Measurements from ENCODE around the gene F7.
"Not testable (repeated sequence)": the region's sequence is repeated elsewhere in the genome, so short reads cannot be mapped to it uniquely, and the experiment has no call there.

F7 gene

GRCh38 chr13:113072376-113072775 is 33.2 kb upstream of the F7 start:
- DNase-seq (ENCODE audit: low spot score) = no peak

GRCh38 chr13:113073942-113074341 is 31.6 kb upstream of the F7 start:
- no peak for DNase-seq (ENCODE audit: low spot score)

DNA sequence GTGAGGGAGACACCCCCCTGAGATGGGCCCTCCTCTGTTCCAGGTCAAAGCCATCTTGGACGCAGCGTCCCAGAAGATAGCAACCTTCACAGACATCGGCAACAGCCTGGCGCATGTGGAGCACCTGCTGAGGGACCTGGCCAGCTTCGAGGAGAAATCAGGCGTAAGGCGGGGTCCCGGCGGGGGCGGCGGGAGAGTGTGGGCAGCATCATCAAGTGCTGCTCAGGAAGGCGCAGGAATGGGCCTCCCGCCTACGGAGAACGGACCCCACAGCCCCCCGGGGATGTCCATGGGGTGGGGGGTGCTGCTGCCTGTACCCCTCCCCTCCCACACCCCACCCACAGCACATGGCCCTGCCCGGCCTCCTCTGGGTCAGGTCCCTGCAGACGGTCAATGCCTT is 31.2 kb upstream of the F7 start:
- DNase-seq (ENCODE audit: low spot score) = no peak

DNA sequence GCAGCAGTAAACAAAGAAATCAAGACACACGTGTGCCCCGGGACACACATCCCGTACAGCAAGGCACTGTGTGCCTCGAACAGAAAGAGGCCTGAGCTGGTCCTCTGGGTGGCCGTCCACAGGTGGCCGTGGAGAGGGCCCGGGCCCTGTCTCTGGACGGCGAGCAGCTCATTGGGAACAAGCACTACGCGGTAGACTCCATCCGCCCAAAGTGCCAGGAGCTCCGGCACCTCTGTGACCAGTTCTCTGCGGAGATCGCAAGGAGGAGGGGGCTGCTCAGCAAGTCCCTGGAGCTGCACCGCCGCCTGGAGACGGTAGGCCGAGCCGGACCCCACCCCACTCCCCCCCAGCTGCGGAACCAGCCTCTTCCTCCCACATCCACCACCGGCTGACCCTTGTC is 30.7 kb upstream of the F7 start:
- DNase-seq (ENCODE audit: low spot score) = no peak

DNA sequence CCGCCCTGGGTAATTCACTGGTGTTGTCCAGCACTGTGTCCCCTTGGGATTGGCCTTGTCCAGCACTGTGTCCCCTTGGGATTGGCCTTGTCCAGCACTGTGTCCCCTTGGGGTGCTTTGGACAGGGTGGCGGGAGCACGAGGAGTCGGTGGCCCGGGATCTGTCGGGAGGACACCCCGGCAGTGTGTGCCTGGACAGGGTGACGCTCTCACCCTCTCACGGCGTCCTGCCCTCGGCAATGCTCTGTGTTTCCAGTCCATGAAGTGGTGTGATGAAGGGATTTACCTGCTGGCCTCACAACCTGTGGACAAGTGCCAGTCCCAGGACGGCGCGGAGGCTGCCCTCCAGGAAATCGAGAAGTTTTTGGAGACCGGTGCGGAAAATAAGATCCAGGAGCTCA is 29.9 kb upstream of the F7 start:
- DNase-seq (ENCODE audit: low spot score) = no peak

DNA sequence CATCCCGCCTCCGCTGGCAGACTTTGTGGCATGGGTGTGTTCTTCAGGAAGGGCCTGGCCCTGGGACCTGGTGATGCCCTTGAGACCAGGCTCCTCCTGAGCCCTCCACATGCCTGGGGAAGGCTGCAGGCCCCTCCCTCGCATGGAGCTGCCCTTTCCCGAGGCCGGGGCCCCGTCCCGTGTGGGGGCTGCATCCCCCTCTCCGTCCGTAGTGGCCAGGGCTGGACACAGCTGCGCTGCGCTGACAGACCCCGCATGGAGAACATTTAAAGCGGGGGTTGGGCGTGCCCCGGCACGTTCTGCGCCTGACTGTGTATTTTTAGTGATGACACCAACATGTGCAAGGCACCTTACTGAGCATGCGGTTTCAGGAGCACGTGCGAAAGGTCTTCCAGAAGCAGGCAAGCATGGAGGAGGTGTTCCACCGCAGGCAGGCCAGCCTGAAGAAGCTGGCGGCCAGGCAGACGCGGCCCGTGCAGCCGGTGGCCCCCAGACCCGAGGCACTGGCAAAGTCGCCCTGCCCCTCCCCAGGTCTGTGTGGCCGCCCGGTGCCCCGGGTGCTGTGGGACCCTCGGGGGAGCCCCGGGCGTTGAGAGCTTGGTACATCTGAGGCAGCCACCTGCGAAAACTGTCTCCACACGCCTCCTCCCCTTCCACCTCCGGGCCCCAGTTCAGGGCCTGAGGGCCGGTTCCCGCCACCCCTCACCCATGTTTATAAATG is 28.8 kb upstream of the F7 start:
- DNase-seq (ENCODE audit: low spot score) = no peak

DNA sequence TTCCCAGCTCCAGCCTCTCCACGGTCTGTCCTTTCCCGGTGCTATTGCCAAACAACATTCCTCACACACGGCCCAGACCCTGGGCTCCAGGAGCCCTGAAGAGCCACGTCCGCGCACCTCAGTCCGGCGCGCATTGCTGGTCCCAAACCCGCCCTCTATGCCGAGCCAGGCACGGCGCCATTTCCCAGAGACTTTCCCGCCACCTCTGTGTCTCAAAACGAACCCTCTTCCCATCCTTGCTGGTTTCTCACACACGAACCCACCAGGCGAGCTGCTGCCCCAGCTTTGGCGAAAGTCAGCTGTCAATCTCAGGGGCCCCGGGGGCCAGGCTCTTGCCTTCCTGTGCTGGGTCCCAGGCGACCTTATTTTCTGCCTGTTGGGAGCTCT is 28.0 kb upstream of the F7 start:
- no peak for DNase-seq (ENCODE audit: low spot score)

- no peak for DNase-seq (ENCODE audit: low spot score)
Observed at GRCh38 chr13:113077953-113078901, 27.4 kb upstream of the F7 start.

DNA sequence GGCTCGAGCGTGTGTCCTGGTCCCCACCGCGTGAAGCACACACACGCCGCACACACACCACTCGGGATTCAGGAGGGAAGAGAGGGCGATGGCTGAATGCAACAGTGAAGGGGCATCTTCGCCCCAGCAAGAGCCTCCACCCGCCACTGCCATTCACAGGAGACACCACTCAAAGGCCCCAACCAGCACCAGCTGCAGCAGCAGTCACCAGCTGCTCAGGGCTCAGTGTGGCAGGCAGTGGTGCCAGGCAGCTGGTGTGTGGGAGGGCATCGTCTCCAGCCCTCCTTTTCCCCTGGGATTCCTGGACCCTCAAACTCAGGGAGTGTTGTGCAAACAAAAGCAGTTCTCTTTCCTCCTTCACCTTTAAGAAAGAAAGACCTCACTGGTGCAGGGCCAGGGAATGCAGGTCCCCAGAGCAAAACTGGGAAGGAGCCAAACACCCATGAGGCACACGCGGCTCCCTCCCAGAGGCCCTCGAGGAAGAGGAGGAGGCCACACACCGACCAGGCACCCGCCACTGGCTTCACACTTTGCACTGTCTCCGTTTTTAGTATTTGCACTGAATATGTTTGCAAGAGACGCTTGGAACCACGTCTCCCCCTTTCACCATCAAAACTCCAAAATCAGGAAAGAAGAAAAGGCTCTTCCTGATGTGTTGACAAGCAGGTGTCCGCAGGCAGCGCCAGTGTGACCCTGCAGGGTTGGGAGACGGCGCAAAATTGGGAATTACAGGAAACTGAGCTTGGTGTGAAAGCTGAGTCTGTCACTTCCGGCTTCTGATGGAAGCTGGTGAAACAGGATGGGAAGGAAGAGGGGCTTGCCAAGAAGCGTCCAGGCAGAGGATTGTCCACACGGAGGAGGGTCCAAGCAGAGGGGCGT is 26.4 kb upstream of the F7 start:
- no peak for DNase-seq (ENCODE audit: low spot score)

DNA sequence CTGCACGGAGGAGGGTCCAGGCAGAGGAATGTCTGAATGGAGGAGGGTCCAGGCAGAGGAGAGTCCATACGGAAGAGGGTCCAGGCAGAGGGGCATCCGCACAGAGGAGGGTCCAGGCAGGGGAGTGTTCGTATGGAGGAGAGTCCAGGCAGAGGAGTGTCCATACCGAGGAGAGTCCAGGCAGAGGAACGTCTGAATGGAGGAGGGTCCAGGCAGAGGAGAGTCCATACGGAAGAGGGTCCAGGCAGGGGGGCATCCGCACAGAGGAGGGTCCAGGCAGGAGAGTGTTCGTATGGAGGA is 25.9 kb upstream of the F7 start:
- not testable (repeated sequence) for DNase-seq (ENCODE audit: low spot score)

DNA sequence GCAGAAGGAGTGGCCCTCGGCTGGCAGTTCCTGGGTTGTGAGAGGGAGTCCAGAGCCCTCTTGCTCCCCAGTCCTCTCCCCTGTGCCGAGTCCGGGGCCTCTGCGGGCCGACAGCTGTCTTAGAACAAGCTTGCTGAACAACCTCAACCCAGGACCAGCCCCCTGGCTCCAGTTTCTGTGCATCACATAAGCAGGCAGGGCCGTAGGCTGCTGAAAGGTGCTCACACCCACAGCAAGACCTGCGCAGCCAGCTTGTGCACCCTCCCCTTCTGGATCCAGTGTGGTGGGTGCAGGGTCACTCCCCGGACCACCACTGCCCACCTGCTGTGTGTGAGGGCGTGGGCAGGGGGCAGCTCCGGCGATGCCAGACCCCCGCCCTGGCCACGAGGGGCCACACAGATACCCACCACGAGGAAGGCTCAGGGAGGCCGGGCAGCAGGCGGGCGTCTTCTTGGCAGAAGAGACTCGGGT is 25.2 kb upstream of the F7 start:
- no peak for DNase-seq (ENCODE audit: low spot score)

GRCh38 chr13:113080901-113081521 is 24.6 kb upstream of the F7 start:
- DNase-seq (ENCODE audit: low spot score) = peak; percentile 36

- DNase-seq (ENCODE audit: low spot score) = no peak
Observed at GRCh38 chr13:113082198-113083021, 23.2 kb upstream of the F7 start.

DNA sequence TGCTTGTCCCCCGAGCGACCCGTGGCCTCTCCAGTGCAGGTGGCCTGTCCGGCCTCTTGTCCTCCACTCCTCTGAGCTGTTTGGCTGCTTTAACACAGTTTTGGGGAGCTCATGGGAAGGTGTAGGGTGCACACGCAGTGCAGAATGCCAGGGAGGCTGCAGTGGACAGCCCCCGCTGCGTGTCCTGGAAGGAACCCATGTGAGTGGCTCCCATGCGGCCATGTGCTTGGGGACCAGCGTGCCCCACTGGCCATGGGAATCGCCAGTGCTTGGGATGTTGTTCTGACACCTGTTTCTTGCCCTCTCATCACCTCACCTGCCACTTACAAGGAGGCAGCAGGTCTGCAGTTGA is 22.6 kb upstream of the F7 start:
- DNase-seq (ENCODE audit: low spot score) = no peak

DNA sequence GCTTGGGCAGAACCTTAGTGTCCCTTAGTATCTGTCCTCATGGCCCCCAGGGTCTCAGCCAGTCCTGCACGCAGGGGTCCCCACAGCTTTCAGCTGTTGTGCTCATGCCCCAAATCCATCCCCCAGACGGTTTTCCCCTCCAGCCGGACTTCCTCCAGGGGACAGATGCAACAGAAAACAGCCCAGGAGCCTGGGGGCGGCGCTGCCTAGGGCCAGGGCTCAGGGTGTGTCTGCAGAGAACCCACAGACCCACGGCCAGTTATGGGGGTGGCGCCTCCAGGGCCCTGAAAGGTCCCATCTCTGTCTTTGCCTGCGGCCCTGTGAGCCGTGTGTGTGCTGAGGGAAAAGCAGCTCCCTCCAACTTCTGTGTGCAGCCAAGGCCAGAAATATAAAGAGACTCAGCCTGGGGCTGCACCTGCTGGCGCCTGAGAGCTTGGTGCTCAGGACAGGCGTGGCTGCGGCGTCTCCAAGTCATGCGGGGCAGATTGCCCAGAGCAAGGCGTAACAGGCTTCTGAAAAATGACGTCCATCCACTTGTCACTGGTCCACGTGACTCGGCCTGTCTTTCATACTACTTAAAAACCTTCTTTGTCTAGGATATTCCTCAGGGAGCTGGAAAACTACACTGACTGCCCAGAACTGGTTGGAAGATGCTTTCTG is 22.1 kb upstream of the F7 start:
- DNase-seq (ENCODE audit: low spot score) = peak; percentile 85

- no peak for DNase-seq (ENCODE audit: low spot score)
Observed at GRCh38 chr13:113084094-113084942, 21.3 kb upstream of the F7 start.

DNA sequence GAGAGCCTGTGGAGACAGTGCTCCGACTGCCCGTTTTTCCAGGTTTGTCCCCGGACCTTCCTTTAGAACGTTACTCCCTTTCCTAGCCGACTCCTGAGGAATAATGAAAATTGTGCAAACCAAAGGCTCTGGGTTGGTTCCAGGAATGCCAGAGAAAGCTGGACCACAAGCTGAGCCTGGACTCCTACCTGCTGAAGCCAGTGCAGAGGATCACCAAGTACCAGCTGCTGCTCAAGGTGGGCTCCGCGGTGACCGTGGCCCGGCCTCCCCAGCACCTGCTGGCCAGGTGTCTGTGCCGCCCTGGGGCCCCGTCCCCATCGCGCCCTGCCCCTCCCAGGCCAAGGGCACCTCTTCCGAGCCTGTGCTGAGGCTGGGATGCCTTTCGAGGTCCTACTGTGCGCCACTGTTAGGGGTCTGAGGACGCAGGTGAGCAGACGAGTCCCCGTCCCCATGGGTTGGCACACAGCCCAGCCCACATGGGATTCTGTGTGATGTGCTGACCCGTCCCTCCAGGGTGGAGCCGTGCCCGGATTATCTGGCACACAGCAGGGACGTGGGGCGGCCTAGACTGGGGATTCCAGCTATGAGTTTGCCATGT is 20.5 kb upstream of the F7 start:
- DNase-seq (ENCODE audit: low spot score) = peak; percentile 63

DNA sequence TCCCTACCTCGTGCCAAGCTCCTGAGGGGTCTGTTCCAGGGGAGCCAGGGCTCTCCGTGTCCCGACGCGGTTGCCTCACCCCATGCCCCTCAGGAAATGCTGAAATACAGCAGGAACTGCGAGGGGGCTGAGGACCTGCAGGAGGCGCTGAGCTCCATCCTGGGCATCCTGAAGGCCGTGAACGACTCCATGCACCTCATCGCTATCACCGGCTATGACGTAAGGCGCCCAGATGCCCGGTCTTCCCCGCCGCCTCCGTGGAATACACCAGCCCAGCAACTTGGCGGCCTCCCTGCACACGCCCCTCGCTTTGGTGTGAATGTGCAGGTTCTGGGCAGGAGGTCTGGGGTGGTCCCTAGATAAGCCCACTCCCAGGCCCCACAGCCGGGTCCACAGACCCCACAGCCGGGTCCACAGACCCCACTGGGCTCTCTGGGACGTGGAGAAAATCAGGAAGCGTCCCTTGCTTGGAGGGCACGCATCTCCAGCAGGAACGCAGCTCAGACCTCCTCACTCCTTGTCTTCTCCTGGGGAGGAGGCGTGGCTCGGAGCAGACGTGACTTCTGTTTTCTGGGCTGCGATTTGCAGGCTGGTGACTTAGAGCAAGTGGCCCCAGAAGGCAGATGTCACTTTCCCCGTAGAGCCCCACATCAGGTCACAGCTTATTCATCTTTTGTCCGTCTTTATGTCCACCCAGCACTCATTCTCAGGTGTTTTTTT is 19.4 kb upstream of the F7 start:
- no peak for DNase-seq (ENCODE audit: low spot score)

Data from cerebellar cortex (tissue), 1 donor.